GM12801 (cell line): ENCODE data around the gene TFF3.

Source experiments
- CTCF ChIP-seq: IDR thresholded peaks from one replicate; pipeline ENCODE4 v1.5.1; 2011; ENCODE audit warnings: control low read depth; ENCODE audit not compliant: insufficient read length; ENCODE audit errors: extremely low read depth

The TFF3 gene

GRCh38 chr21:42358937-42359336 lies 43.7 kb upstream of the TFF3 start:
- no peak for TF ChIP-seq CTCF

- no peak for TF ChIP-seq CTCF
Observed at GRCh38 chr21:42358261-42358660, 43.1 kb upstream of the TFF3 start.

GRCh38 chr21:42357307-42357706 lies 42.1 kb upstream of the TFF3 start:
- TF ChIP-seq CTCF = no peak

GRCh38 chr21:42356650-42357049 lies 41.4 kb upstream of the TFF3 start:
- TF ChIP-seq CTCF = no peak

GRCh38 chr21:42356046-42356445 lies 40.8 kb upstream of the TFF3 start:
- TF ChIP-seq CTCF = no peak

- no peak for TF ChIP-seq CTCF
Observed at GRCh38 chr21:42353623-42354022, 38.4 kb upstream of the TFF3 start.

- no peak for TF ChIP-seq CTCF
Observed at GRCh38 chr21:42352441-42353095, 37.4 kb upstream of the TFF3 start.
